ENCODE data around the gene SLC25A43.

DNA sequence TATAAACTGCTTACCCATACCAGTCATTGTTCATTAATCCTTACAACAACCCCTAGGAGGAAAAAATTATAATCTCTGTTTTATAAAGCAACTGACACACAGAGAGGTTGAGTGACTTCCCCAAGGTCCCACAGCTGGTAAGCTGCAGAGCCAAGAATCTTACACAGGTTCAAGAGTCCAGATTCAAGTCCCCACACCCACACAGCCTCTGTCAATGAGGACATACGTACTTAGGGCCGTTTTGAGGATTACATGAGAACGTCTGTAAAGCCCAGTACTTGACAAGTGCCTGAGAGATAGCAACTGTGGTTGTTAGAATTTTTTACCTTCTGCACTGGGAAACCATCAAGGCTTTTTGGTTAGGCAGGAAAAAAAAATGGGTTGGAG lies 556 bp upstream of the SLC25A43 start:
- no peak for TF ChIP-seq TCF7L2 (IDR thresholded peaks at IDR 0.05; ENCODE audit: low read depth, low read length)
- no peak for TF ChIP-seq EP300 (IDR thresholded peaks at IDR 0.05; ENCODE audit: low read length)
- TF ChIP-seq TBP (optimal IDR thresholded peaks at IDR 0.05; ENCODE audit: low read depth, low read length): no peak
- TF ChIP-seq, protein P1, sequence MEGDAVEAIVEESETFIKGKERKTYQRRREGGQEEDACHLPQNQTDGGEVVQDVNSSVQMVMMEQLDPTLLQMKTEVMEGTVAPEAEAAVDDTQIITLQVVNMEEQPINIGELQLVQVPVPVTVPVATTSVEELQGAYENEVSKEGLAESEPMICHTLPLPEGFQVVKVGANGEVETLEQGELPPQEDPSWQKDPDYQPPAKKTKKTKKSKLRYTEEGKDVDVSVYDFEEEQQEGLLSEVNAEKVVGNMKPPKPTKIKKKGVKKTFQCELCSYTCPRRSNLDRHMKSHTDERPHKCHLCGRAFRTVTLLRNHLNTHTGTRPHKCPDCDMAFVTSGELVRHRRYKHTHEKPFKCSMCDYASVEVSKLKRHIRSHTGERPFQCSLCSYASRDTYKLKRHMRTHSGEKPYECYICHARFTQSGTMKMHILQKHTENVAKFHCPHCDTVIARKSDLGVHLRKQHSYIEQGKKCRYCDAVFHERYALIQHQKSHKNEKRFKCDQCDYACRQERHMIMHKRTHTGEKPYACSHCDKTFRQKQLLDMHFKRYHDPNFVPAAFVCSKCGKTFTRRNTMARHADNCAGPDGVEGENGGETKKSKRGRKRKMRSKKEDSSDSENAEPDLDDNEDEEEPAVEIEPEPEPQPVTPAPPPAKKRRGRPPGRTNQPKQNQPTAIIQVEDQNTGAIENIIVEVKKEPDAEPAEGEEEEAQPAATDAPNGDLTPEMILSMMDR (IDR thresholded peaks at IDR 0.05 in 2 of 3, conservative IDR thresholded peaks at IDR 0.05 in 1 of 3; ENCODE audit: insufficient read depth in 2 of 3, low read depth in 1 of 3, low read length in 3 of 3): no peak
- TF ChIP-seq, protein P2, sequence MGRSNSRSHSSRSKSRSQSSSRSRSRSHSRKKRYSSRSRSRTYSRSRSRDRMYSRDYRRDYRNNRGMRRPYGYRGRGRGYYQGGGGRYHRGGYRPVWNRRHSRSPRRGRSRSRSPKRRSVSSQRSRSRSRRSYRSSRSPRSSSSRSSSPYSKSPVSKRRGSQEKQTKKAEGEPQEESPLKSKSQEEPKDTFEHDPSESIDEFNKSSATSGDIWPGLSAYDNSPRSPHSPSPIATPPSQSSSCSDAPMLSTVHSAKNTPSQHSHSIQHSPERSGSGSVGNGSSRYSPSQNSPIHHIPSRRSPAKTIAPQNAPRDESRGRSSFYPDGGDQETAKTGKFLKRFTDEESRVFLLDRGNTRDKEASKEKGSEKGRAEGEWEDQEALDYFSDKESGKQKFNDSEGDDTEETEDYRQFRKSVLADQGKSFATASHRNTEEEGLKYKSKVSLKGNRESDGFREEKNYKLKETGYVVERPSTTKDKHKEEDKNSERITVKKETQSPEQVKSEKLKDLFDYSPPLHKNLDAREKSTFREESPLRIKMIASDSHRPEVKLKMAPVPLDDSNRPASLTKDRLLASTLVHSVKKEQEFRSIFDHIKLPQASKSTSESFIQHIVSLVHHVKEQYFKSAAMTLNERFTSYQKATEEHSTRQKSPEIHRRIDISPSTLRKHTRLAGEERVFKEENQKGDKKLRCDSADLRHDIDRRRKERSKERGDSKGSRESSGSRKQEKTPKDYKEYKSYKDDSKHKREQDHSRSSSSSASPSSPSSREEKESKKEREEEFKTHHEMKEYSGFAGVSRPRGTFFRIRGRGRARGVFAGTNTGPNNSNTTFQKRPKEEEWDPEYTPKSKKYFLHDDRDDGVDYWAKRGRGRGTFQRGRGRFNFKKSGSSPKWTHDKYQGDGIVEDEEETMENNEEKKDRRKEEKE (IDR thresholded peaks at IDR 0.05; ENCODE audit: borderline replicate concordance in 1 of 2, control insufficient read depth in 1 of 2, low read depth in 2 of 2, low read length in 1 of 2): no peak
- TF ChIP-seq, protein P3, sequence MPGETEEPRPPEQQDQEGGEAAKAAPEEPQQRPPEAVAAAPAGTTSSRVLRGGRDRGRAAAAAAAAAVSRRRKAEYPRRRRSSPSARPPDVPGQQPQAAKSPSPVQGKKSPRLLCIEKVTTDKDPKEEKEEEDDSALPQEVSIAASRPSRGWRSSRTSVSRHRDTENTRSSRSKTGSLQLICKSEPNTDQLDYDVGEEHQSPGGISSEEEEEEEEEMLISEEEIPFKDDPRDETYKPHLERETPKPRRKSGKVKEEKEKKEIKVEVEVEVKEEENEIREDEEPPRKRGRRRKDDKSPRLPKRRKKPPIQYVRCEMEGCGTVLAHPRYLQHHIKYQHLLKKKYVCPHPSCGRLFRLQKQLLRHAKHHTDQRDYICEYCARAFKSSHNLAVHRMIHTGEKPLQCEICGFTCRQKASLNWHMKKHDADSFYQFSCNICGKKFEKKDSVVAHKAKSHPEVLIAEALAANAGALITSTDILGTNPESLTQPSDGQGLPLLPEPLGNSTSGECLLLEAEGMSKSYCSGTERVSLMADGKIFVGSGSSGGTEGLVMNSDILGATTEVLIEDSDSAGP (CRISPR knock-in tag; IDR thresholded peaks at IDR 0.05): no peak
- TF ChIP-seq, protein P4, sequence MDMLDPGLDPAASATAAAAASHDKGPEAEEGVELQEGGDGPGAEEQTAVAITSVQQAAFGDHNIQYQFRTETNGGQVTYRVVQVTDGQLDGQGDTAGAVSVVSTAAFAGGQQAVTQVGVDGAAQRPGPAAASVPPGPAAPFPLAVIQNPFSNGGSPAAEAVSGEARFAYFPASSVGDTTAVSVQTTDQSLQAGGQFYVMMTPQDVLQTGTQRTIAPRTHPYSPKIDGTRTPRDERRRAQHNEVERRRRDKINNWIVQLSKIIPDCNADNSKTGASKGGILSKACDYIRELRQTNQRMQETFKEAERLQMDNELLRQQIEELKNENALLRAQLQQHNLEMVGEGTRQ (CRISPR knock-in tag; IDR thresholded peaks at IDR 0.05): no peak
- TF ChIP-seq, protein P5, sequence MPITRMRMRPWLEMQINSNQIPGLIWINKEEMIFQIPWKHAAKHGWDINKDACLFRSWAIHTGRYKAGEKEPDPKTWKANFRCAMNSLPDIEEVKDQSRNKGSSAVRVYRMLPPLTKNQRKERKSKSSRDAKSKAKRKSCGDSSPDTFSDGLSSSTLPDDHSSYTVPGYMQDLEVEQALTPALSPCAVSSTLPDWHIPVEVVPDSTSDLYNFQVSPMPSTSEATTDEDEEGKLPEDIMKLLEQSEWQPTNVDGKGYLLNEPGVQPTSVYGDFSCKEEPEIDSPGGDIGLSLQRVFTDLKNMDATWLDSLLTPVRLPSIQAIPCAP (CRISPR knock-in tag; IDR thresholded peaks at IDR 0.05; ENCODE audit: borderline replicate concordance): no peak
- no peak for TF ChIP-seq NFRKB (IDR thresholded peaks at IDR 0.05; ENCODE audit: low read depth)
- TF ChIP-seq, protein P6, sequence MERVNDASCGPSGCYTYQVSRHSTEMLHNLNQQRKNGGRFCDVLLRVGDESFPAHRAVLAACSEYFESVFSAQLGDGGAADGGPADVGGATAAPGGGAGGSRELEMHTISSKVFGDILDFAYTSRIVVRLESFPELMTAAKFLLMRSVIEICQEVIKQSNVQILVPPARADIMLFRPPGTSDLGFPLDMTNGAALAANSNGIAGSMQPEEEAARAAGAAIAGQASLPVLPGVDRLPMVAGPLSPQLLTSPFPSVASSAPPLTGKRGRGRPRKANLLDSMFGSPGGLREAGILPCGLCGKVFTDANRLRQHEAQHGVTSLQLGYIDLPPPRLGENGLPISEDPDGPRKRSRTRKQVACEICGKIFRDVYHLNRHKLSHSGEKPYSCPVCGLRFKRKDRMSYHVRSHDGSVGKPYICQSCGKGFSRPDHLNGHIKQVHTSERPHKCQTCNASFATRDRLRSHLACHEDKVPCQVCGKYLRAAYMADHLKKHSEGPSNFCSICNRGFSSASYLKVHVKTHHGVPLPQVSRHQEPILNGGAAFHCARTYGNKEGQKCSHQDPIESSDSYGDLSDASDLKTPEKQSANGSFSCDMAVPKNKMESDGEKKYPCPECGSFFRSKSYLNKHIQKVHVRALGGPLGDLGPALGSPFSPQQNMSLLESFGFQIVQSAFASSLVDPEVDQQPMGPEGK (CRISPR knock-in tag; IDR thresholded peaks at IDR 0.05; ENCODE audit: borderline replicate concordance): no peak
- no peak for TF ChIP-seq ZNF589 (CRISPR knock-in tag; IDR thresholded peaks at IDR 0.05; ENCODE audit: low read depth)
